GM12891 (cell line): ENCODE measurements around the gene NFE2.

Experiments
- POLR2A ChIP-seq: IDR thresholded peaks from 2 replicates; pipeline ENCODE4 v1.6.1; 2011; ENCODE audit warnings: low read depth, low read length, control low read depth
- POLR2AphosphoS5 ChIP-seq: IDR thresholded peaks from 2 replicates; pipeline ENCODE4 v1.6.1; 2011; ENCODE audit warnings: low read depth, low read length, control low read depth
- TAF1 ChIP-seq: IDR thresholded peaks from 2 replicates; pipeline ENCODE4 v1.6.1; 2011; ENCODE audit warnings: low read depth, low read length, control low read depth

- no peak for TF ChIP-seq POLR2AphosphoS5
- no peak for TF ChIP-seq POLR2A
- no peak for TF ChIP-seq TAF1
Observed at GRCh38 chr12:54299515-54300224, 1.1 kb downstream of the NFE2 start.
